Measurements from ENCODE around the gene CDH23.

Gene CDH23

DNA sequence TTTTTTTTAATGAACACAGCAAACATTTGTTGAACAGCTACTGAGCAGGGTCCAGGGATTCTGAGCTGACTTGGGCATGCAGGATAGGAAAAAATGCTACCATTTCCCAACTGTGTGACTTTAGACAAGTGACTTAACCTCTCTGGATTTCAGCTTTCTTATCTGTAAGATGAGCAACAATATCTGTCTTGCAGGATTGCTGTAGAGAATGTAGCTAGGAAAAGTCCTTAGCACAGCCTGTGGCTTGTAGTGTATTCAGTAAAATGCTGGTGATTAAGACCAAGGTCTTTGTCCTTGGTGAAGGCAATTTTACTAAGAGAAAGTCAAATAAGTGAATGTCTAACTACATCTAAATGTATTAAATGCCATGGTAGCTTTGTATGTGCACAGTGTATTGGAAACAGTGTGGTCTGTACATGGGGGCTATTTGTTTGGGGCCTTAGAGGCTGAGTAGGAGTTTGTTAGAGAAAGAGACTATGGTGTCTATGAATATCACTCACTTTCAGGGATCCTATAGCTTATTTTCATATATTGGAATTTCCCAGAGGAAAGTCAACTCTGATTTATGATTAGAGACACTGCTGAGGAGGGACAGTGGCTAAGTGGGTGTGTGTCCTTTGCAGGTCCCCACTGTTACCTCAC, 118.9 kb downstream of the CDH23 start:
- no peak for TF ChIP-seq FOXP2 (optimal IDR thresholded peaks at IDR 0.05; ENCODE audit: borderline replicate concordance, extremely low read depth, extremely low read length, insufficient read depth)
- no peak for TF ChIP-seq SIN3A (IDR thresholded peaks at IDR 0.05; ENCODE audit: borderline replicate concordance, insufficient read depth, low read length)
- no peak for TF ChIP-seq TAF1 (IDR thresholded peaks at IDR 0.05; ENCODE audit: borderline replicate concordance, insufficient read depth, low read length)
- no peak for TF ChIP-seq REST (IDR thresholded peaks at IDR 0.05; ENCODE audit: insufficient read depth in 1 of 2, low read depth in 2 of 2, low read length in 2 of 2)
- TF ChIP-seq POLR2AphosphoS5 (IDR thresholded peaks at IDR 0.05; ENCODE audit: low read depth, low read length), result no peak

- TF ChIP-seq REST (IDR thresholded peaks at IDR 0.05; ENCODE audit: insufficient read depth in 1 of 2, low read depth in 2 of 2, low read length in 2 of 2), result no peak
- no peak for TF ChIP-seq FOXP2 (optimal IDR thresholded peaks at IDR 0.05; ENCODE audit: borderline replicate concordance, extremely low read depth, extremely low read length, insufficient read depth)
- no peak for TF ChIP-seq TAF1 (IDR thresholded peaks at IDR 0.05; ENCODE audit: borderline replicate concordance, insufficient read depth, low read length)
- no peak for TF ChIP-seq POLR2AphosphoS5 (IDR thresholded peaks at IDR 0.05; ENCODE audit: low read depth, low read length)
Observed at GRCh38 chr10:71516890-71517289, 120.2 kb downstream of the CDH23 start.

DNA sequence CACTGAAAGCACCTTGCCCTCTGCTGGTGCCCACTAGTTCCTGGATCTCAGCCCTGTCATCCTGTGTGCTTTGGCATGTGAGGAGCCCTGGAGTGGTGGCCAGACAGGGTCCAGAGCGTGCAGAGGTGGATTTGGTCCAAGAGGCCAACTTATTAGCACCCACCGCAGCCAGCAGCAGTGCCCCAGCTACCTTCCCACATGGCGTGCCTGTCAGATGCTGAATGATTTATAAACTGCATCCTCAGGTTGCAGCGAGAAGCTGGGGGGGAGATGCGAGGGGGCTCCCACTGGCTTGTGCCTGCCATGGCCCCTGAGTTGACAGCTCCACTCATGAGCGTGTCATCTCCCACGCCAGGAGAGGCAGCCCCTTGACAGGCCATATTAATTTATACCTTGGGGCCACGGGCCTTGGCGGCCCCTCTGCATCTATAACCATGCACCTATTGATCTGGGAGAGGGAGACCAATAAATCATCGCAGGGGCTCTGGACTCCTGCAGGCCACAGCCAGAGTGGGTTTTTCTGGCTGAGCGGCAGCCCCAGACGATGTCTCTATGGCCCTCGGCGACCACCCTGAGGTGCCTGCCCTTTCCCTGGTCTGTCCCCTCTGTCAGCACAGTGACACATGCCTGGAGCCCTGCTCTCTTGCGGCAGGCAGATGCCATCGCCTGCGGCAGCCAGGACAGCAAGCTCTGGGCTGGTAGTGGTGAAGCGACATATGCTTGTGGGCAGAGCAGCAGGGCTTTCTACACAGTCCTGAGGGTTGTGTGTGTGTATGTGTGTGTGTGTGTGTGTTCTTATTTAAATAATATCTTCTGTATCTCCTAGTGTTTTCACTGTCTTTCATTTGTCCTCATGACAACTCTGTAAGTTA, 120.8 kb downstream of the CDH23 start:
- TF ChIP-seq SIN3A (IDR thresholded peaks at IDR 0.05; ENCODE audit: borderline replicate concordance, insufficient read depth, low read length) (no peak), POLR2AphosphoS5 (IDR thresholded peaks at IDR 0.05; ENCODE audit: low read depth, low read length) (no peak), REST (IDR thresholded peaks at IDR 0.05; ENCODE audit: insufficient read depth in 1 of 2, low read depth in 2 of 2, low read length in 2 of 2) (no peak), FOXP2 (optimal IDR thresholded peaks at IDR 0.05; ENCODE audit: borderline replicate concordance, extremely low read depth, extremely low read length, insufficient read depth) (no peak), TAF1 (IDR thresholded peaks at IDR 0.05; ENCODE audit: borderline replicate concordance, insufficient read depth, low read length) (no peak)

DNA sequence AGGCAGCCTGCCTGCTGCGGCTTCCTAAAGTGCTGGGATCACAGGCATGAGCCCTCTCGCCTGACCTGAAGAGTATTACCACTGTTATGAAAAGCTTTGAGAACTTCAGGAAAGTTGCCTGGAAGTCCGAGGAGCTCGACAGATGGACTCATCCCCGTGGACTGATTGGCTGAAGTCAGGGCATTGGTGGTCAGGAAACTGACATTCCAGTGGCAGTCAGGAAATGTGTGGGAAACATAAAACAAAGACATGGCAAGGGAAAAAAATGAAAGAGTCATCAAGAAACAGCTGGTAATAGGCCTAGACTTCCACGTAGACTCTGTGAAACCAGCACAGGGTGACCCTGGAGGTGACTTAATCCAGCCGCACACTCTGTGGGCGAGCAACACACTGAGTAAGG, 123.3 kb downstream of the CDH23 start:
- TF ChIP-seq REST (IDR thresholded peaks at IDR 0.05; ENCODE audit: insufficient read depth in 1 of 2, low read depth in 2 of 2, low read length in 2 of 2) (no peak), TAF1 (IDR thresholded peaks at IDR 0.05; ENCODE audit: borderline replicate concordance, insufficient read depth, low read length) (no peak), SIN3A (IDR thresholded peaks at IDR 0.05; ENCODE audit: borderline replicate concordance, insufficient read depth, low read length) (no peak), POLR2AphosphoS5 (IDR thresholded peaks at IDR 0.05; ENCODE audit: low read depth, low read length) (no peak), FOXP2 (optimal IDR thresholded peaks at IDR 0.05; ENCODE audit: borderline replicate concordance, extremely low read depth, extremely low read length, insufficient read depth) (no peak)
